ENCODE measurements around the gene SMG1.
"Not testable (repeated sequence)": the region's sequence is repeated elsewhere in the genome, so short reads cannot be mapped to it uniquely, and the experiment has no call there.

DNA sequence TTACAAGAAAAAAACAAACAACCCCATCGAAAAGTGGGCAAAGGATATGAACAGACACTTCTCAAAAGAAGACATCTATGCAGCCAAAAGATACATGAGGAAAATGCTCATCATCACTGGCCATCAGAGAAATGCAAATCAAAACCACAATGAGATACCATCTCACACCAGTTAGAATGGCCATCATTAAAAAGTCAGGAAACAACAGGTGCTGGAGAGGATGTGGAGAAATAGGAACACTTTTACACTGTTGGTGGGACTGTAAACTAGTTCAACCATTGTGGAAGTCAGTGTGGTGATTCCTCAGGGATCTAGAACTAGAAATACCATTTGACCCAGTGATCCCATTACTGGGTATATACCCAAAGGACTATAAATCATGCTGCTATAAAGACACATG, 148.5 kb downstream of the SMG1 start:
- TF ChIP-seq CTCF, POLR2A (IDR thresholded peaks at IDR 0.05): not testable (repeated sequence)
